CD1c-positive myeloid dendritic cell (primary cell): ENCODE data around the gene REEP6.
A peak's percentile ranks its signal among the peaks of the same experiment; 100 is the strongest.
"Not testable (repeated sequence)": the region's sequence is repeated elsewhere in the genome, so short reads cannot be mapped to it uniquely, and the experiment has no call there.

Experiments used
- DNase-seq: peaks from one replicate; pipeline ENCODE4 v3.0.0-alpha.2; 2016; ENCODE audit errors: extremely low spot score

The REEP6 gene

GRCh38 chr19:1472231-1473084 lies 18.5 kb upstream of the REEP6 start:
- DNase-seq = no peak

GRCh38 chr19:1473085-1473851 lies 17.7 kb upstream of the REEP6 start:
- no peak for DNase-seq

GRCh38 chr19:1474011-1474764 lies 16.8 kb upstream of the REEP6 start:
- DNase-seq = no peak

GRCh38 chr19:1474765-1475351 lies 16.1 kb upstream of the REEP6 start:
- DNase-seq = no peak

- no peak for DNase-seq
Measured at GRCh38 chr19:1475751-1476437, 15.1 kb upstream of the REEP6 start.

GRCh38 chr19:1477056-1477455 lies 13.9 kb upstream of the REEP6 start:
- DNase-seq = not testable (repeated sequence)

- DNase-seq = peak; percentile 97
Measured at GRCh38 chr19:1478934-1479707, 11.9 kb upstream of the REEP6 start, which contains the start of gene C19orf25. C19orf25 (minus strand) TSS chr19:1479215; CDS start chr19:1478903, 312 bp downstream.

- no peak for DNase-seq
Measured at GRCh38 chr19:1481224-1481892, 9.6 kb upstream of the REEP6 start.

- no peak for DNase-seq
Measured at GRCh38 chr19:1481893-1482360, 9.1 kb upstream of the REEP6 start.

- DNase-seq = no peak
Measured at GRCh38 chr19:1482361-1483130, 8.4 kb upstream of the REEP6 start.

- no peak for DNase-seq
Measured at GRCh38 chr19:1483131-1483978, 7.6 kb upstream of the REEP6 start.

GRCh38 chr19:1483979-1484428 lies 7.0 kb upstream of the REEP6 start:
- no peak for DNase-seq

GRCh38 chr19:1486720-1487575 lies 4.0 kb upstream of the REEP6 start:
- no peak for DNase-seq

- no peak for DNase-seq
Measured at GRCh38 chr19:1487576-1488281, 3.3 kb upstream of the REEP6 start.

- no peak for DNase-seq
Measured at GRCh38 chr19:1488282-1488601, 2.7 kb upstream of the REEP6 start.
